IPS DF 19.7 (cell line): ENCODE data around the gene KNOP1.
"Not testable (repeated sequence)": the region's sequence is repeated elsewhere in the genome, so short reads cannot be mapped to it uniquely, and the experiment has no call there.

Experiments used
- DNase-seq: peaks from one replicate; pipeline ENCODE4 v3.0.0-alpha.2; 2013; ENCODE audit warnings: low read depth, low spot score

The KNOP1 gene

DNA sequence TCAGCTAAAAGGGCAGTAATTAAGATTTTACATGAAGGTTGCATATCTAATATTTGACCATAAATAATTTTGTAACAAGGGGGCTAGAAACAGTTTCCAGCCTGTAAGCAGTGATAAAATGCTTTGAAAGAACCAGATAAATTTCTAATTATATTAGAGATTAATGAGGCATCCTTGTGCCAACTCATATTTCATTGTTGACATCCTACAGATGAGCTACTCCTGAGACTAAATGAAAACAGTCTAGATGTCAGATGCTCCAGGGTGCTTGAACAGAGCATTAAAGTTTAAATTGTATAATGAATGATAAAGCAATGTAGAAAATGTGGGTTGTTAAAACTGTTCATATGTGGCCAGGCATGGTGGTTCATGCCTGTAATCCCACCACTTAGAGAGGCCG is 23.3 kb upstream of the KNOP1 start:
- no peak for DNase-seq

DNA sequence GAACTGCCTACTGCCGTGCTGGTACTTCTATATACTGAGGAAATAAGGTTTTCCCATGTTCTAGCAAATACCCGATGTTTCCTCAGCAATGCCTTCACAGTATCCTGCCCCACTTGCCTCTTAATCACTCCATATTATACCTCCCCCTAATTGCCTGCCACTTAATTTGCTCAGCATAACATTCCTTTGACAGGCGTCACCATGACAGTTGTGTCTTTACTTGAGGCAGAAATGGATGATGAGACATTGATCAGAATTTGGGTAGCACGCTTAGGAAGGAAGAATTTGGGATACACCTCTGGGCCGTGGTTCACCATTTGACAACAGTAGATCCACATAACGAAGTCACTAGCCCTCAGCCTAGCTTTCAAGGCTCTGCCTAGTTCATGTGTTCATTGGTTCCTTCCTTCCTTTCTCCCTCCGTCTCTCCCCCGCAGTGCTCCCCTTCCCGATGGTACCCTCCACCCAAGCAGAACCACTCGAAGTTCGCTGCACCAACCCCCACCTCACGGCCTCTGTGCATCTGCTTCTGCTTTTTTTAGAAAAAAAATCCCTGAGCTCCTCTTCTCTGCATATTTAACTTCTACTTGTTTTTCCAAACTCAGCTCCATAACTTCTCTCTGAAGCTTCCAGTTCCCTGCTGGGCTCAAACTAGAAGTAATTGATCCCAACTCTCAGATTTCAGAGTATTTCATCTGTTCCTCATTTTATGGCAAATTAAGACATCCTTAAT is 19.4 kb upstream of the KNOP1 start:
- no peak for DNase-seq

DNA sequence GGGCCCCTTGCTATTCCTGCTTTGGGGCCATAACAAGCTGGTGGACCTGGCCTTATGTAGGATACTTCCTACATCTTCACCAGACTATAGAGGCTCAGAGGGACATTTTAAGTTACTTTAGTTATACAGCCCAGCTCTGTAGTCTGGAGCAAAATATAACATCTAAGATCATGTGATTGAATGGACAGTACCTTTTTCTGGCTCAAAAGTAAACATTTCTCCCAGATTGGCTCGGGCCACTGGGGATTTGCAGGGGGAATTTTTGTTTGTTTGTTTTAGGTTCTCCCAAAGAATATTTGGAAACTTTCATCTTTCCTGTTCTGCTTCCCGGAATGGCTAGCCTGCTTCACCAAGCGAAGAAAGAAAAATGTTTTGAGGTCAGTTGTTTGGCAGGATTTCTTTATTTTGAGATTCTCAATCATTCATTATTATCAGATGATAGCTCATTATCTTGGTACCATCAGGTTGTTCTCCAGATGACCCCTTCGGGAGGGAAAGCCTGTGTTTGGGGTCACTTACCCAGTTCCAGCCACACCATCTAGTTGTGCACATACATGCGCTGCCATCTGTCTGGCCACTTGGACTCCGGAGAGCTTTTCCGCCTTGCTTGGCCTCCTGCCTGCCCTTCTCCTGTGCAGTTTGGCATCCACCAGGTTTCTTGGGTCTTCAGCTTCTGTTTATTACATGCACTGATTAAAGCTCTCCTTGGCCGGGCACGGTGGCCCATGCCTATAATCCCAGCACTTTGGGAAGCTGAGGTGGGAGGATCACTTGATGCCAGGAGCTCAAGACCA is 17.2 kb upstream of the KNOP1 start:
- no peak for DNase-seq

DNA sequence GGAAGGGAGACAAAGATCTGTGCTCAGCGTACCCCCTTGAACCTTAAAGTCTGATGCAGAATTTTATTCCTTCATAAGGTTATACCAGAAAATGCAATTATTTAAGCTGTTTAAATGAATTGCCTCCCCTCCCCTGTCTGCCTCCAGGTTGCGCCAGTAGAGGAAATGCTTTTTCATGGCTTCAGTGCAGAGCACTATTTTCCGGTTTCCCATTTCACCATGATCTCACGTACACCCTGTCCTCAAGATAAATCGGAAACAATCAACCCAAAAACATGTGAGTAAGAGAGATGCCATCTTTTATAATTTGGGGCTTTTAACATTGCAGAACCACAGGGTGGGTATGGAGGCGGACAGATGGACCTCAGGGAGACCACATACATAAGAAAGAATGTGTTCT is 15.5 kb upstream of the KNOP1 start:
- no peak for DNase-seq

- no peak for DNase-seq
Observed at GRCh38 chr16:19728636-19728965, 10.6 kb upstream of the KNOP1 start.

DNA sequence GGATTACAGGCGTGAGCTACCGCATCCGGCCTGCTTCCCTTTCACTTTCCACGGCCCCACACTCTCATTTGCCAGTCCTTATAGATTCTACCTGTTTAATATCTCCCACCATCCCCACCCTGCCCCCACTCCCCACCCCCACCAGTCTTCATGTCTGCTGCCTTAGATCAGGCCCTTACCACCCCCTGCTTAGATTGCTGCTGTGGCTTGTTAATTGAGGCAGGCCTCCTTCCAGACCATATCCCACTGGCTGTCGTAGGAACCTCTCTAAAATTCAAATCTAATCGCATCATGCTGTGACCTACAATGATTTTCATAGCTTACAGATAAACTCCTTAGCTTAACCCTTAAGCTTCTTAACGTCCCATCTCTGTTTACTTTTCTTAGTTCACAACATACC is 5.0 kb upstream of the KNOP1 start:
- no peak for DNase-seq

DNA sequence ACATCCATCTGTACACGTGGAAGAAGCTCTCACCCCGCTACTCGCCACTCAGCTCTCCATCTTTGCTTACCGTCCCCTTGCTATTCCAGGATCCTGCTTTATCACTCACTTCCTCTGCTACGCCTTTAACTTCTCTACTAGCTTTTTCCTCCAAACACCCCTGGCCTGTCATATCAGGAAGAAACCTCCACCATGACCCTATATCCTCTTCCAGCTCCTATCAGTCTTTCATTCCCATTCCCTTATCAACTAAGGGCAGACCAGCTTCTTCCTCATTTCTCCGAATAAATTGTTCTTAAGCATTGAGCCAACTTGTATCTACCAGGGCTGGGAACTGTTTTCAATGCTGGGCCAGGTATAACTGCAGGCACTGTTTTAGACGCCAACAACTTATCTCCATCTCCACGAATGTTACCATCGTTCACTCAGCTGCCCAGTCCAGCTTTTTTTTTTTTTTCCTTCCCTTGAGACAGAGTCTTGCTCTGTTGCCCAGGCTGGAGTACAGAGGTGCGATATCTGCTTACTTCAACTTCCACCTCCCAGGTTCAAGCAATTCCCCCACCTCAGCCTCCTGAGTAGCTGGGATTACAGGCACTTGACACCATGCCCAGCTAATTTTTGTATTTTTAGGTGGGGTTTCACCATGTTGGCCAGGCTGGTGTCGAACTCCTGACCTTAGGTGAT is 4.4 kb upstream of the KNOP1 start:
- no peak for DNase-seq

DNA sequence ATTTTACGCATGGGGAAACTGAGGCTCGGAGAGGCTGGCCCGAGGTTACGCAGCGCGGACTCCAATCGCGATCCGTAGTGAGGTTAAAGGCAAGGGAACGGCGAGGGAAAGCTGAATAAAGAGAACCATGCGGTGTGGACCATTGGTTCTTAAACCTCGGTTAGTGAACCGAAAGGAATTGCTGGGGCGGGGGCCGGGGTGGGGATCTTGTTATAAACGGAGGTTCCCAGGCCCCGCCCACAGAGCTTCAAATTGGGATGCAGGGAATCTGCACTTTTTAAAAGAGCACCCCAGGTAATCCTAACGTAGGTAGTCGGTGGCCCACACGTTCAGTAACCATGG is 568 bp upstream of the KNOP1 start:
- DNase-seq, result no peak

DNA sequence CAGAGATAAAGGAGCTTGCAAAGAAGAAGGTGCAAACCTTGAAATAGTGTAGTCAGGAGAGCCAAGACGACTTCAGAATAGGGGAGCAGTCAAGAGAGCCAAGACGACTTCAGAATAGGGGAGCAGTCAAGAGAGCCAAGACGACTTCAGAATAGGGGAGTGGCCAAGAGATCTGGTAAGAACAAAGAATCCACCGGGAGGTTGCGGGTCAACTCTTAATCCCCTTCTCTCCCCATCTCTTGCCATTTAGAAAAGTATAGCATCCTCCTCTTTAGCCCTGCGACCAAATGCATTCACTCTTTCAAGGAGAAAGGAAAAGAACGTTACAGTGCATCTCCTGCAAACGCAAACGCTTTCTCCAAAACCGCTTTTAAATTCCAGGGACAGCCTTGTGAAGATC is 713 bp downstream of the KNOP1 start:
- DNase-seq, result no peak

DNA sequence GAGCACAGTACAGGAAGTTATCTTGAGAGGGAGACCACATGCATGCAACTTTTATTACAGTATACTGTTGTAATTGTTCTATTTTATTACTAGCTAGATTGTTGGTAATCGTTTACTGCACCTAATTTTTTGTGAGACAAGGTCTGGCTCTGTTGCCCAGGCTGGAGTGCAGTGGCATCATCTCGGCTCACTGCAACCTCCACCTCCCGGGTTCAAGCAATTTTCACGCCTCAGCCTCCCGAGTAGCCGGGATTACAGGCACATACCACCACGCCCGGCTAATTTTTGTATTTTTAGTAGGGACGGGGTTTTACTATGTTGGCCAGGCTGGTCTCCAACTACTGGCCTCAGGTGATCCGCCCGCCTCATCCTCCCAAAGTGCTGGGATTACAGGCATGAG is 1.3 kb downstream of the KNOP1 start:
- DNase-seq, result not testable (repeated sequence)

GRCh38 chr16:19716183-19716582 is 1.8 kb downstream of the KNOP1 start:
- DNase-seq, result no peak

- no peak for DNase-seq
Observed at GRCh38 chr16:19715566-19715965, 2.5 kb downstream of the KNOP1 start.

GRCh38 chr16:19713697-19714096 is 4.3 kb downstream of the KNOP1 start:
- no peak for DNase-seq

DNA sequence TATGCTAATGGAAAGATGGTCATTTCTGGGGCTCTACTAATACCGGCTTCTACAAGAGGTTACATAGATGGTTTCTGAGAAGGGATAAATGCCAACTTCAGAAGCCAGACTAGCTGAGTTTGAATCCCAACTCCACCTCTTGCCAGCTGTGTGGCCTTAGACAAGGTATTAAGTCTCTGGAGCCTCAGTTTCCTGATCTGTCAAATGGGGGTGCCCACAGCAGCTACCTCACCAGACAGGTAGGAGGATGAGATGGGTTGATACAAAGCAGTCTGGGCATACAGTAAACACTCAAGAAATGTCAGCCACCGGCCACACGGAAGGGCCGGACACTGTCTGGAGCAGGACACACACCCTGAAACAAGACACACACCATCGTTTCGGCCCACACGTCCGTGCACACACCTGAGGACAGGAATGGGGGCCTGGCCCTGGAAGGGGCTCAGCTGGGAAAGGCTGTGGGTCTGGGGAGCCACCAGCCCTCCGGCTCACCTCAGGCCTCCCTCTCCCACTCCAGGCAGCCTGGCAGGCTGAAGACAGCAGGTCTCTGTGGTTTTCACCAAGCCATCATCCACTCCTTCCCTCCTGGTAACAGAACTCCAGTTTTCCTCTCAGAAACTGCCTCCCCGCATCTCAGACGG is 5.5 kb downstream of the KNOP1 start:
- no peak for DNase-seq

DNA sequence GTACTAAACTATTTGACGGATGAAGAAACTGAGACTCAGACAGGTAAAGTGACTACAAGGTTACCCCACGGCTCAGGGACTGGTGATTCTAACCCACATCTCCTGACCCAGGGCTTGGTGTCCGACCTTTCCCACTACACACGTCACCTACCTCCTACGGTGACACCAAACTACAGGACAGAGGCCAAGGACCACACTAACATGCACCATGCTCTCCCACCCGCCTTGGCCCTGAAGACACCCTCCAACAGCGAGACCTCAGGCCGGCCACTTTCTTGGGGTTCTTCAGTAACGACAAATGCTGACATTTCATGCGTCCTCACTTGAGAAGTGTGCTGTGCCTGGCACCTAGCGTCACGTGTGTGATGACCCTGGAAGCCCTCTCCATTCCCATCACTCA is 6.4 kb downstream of the KNOP1 start:
- DNase-seq, result no peak

DNA sequence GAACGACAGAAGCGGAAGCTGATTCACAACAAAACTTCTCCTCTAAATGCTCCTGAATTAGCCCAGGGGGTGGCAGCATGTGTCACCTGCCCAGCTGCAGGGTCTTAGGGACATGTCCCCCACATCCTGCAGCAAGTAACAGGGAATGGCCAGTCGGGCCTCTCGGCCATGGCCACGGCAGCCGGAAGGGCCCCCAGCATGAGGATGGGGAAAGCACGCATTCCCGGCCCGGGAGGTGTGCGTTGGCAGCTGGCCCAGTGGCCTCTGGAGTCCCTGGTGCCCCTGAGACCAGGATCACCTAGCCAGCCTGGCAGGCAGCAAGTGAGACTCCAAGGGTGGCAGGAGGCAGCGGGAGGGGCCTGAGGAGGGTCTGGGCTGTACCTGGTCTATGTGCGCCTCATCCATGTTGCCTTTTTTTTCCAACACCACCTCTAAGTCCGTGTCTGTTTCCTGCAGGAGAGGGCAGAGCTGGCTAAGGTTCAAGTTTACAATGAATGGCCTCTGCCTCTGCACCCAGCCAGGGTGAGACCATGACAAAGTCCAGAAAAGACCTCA is 7.0 kb downstream of the KNOP1 start:
- DNase-seq, result no peak

- no peak for DNase-seq
Observed at GRCh38 chr16:19710191-19710908, 7.7 kb downstream of the KNOP1 start.

- no peak for DNase-seq
Observed at GRCh38 chr16:19709381-19710136, 8.5 kb downstream of the KNOP1 start.

- DNase-seq, result no peak
Observed at GRCh38 chr16:19708296-19709205, 9.5 kb downstream of the KNOP1 start.
